CD4-positive, alpha-beta T cell treated with Interferon alpha-2 for 1 hour (primary cell): ENCODE measurements around the gene ASTL.
"Not testable (repeated sequence)": the region's sequence is repeated elsewhere in the genome, so short reads cannot be mapped to it uniquely, and the experiment has no call there.

ENCODE experiments used
- DNase-seq, 2 donors: peaks; one replicate each; pipeline ENCODE4 v3.0.0-alpha.2; 2020 to 2022

The ASTL gene

DNA sequence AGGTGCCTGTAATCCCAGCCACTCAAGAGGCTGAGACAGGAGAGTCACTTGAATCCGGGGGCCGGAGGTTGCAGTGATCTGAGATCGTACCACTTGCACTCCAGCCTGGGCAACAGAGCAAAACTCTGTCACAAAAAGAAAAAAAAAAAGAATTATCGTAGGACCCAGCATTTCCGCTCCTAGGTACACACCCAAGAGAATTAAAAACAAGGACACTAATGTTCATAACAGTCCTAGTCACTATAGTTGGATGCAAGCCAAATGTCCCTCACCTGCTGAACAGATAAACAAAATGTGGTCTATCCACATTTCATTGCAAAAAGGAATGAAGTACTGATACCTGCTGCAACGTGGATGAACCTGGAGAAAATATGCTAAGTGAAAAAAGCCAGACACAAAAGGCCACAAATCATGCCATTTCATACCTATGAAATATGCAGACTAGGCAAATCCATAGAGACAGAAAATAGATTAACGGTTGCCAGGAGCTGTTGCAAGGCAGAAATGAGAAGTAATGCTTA is 43.1 kb downstream of the ASTL start:
- DNase-seq: no peak

- no peak for DNase-seq
These were observed 44.8 kb downstream of the ASTL start for GRCh38 chr2:96093528-96093927.

DNA sequence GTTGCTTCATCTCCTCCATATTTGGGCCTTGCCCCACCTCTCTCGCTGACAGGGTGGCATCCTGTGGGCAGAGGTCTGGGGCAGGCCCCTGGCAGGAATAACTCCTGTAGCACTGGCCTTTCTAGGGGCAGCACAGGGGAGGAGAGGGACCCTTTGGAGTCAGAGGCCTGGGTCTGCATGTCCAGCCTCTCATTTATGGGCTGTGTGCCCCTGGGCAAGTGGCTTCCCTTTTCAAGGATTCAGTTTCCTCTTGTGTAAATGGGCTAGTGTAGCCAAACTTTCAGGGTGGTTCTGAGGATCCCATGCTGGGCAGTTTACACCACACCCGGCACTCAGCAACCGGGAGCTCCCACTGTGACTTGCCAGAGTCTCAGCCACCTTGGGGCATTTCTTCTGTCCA is 45.4 kb downstream of the ASTL start:
- no peak for DNase-seq

DNA sequence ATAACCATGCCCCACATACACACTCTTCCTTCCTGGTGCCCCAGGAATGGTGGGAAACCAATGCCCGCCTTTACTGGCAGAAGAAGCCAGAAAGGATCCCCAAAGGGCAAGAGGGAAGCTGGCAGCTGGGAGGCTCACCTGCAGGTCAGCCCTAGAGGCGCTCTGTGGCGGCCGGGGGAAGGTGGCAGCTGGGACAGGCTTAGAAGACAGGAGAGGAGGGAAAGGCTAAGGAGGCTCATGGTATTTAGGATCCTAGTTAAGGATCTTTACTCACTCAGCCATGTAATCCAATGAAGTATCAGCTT is 45.8 kb downstream of the ASTL start:
- DNase-seq: no peak

DNA sequence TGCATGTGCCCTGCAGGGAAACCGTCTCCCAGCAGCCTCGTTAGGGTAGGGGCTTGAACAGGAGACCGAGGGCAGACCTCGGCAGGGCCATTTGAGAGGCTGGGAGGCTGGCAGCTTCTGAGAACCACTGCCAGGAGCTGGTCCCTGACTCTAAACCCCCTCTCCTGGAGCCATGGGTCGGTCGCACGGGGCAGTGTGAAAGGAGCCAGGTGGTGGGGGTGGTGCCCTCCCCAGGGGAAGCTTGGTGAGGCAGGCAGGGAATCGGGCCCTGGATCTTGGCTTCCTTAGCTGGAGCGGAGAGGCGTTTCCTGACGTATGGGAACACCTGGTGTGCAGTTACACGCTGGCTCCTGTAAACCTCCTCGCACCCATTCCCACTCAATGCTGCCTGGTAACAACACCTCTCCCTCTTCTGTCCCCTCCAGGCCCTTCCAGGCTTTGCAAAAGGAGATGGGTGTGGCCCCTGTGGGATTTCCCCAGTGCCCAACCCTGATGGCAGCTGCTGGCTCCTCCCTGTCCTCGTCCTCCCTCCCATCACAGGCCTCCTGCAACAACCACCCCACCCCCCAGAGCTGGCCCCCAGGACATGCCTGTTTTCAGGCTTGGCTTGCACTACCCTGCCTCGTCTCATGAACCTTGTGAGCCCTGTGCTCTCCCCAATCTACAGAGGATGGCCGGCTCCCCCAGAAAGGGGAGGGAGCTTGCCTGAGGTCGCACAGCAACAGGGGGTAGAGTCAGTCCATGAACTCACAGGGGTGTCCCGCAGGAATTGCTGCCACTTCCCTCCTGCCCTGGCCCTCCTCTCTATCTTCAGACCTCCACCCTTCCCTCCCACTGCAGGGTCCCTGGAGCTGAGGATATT is 46.4 kb downstream of the ASTL start:
- DNase-seq: no peak

DNA sequence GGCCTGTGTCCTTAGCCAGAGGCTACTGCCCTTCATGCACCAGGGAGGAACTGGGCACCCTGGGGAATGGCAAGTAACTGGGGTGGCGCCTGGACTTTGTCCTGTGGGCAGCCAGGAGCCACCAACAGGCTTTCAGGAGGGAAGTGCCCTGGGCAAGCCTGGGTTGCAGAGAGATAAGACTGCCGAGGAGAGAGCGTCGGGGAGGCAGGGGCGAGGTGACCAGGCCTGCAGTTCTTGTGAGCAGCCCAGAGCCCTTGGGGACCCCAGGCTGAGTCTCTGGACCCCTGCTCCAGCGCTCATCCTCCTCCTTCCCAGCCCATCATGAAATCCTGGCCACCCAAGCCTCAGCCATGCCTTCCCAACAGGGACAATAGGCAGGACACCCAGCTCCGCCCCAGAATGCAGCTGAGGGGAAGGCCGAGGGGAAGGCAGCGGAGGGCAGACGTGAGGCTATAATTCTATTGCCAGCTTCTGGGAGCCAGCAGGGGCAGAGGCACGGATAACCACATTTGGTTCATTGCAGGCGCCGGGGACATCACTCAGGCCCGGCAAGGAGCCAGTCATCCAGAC is 47.1 kb downstream of the ASTL start:
- no peak for DNase-seq

DNA sequence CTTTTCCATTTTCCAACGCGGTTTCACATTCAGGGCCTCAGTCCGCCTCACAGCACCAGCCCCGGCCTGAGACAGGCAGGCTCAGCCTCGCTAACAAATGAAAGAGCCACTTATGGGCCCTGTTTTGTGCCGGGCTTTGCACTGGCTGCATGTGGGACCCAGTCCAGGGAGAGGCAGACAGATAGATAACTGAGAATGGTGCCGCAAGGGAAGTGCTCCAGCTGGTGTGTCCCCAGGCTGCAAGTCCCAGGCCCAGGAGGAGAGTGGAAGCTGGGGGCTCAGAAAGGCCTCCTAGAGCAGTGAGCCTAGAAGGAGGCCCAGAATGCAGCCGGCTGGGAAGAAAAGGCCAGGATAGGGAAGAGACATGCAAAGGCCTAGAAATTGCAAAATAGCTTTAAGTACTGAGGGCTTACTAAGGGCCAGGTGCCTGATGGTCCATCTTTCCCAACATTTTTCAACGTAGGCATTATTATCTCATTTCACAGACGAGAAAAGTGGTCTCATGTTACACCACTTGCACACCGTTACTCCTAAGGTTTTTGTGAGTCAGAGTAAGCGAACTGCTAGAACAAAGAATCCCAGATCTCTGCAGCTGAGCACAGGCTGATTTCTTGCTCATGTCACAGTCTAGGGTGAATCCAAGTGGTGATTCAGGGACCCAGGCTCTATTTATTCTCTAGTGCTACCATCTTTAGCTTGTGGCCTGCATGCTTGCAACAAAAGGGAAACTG is 47.9 kb downstream of the ASTL start:
- no peak for DNase-seq

DNA sequence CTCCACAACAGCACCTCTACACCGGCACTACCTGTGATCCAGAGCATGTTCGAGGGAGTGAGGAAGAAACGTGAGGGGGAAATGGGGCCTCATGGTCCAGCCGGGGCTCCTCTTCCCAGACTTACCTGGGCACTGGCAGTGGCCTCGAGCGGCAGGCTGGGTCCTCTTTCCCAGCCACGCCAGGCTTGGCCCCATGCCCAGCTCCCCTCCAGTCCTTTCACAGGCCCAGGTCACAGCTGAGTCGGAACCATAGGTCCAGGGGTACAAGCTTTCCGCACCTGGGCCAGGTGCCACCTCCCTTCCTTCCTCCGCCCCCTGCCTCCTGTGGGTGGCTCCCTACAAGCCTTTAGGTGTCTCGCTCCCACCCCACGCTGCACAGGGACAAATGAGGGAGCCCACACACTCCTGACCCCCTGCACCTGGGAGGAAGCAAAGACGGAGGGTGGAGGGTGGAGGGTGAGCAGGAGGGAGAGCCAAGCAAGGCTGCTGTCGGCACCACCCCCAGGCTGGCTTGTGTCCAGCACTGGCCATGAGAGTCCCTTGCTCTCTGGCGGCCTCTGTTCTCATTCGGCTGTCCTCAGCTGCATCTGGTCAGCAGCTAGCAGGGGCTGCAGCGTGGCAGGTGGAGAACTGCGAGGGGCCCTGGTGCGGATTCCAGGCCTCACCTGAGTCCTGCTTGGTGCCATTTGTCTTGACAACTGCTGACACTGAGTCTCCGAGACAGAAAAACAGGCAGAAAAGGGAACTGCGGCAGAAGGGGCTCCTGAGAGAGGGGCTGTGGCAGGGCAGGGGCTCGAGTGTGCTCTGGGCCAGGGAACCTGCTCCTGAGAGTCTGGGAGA is 48.7 kb downstream of the ASTL start:
- no peak for DNase-seq

DNA sequence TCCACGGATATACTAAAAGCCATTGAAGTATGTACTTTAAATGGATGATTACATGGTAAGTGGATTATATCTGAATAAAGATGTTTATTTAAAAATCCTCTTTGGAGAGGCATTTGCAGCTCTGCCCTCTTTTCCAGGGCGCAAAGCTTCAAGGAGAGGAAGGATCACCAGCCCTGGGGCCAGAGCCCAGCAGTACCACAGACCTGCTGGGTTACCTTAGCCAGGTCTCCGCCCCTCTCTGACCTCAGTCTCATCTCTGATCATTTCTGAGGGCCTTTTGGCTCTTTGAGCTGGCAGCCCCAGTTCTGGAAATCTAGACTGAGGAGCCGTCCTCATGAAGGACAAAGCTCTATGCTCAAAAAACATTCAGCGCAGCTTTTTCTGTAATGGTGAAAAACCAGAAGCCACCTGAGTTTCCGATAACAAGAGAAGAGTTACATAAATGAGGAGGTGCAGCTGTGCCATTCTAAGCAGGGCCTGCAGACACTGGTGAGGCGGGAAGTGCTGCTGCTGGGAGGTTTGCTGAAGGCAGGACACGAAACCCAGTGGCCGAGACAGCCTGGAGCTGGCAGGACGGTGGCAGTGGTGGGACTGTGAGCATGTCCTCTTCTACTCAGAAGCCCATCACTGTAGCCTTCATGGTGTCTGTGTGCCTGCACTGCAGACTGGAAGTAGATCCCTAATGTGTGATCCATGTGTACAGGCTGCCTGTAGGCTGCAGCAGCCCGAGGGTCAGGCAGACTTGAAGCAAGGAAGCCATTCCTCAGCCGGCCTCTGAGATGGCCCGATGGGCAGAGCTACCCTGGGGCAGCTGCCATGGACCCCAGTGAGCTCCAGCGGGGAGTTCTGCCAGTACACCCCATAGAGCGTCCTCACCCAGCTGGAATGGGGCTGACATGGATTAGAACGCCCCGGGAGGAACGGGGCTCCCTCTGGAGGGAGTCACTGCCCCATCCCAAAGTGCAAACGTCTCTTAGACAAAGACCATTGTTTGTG is 49.7 kb downstream of the ASTL start:
- DNase-seq: no peak

DNA sequence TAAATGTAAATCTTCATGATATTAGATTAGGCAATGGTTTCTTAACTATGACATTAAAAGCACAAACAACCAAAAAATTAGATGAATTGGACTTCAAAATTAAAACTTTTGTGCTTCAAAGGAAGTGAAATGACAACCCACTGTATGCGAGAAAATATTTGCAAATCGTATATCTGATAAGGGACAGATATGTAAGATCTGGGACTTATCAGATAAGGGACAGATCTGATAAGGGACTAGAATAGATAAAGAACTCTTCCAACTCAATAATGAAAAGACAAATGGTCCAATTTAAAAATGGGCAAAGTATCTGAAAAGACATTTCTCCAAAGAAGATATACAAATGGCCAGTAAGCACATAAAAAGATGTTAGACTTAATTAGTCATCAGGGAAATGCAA is 51.2 kb downstream of the ASTL start:
- DNase-seq: no peak

GRCh38 chr2:96085541-96086355 is 52.6 kb downstream of the ASTL start:
- no peak for DNase-seq

DNA sequence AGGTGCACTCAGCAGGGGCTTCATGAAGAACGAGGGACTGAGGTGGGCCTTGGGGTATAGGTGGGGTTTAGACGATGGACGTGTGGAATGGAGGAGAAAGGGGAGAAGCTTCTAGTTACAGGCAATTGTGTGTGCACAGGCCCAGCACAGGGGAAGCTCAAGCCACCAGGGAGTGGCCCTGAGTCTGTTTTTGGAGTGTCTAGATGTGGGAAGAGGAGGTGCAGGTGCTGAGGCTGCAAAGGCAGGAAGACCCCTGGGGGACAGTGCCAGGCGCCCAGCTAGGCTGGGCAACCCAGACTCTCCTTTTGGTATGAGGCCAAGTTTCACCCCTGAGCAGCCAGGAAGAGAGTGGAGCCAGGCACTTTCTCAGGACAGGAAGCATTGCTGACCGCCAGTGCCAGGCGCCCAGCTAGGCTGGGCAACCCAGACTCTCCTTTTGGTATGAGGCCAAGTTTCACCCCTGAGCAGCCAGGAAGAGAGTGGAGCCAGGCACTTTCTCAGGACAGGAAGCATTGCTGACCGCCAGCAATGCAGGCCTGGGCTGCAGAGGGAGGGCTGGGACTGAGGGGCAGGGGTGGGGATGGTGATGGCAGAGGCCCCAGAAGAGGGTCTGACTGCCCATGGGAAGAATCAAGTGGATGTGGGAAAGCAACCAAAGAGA is 53.3 kb downstream of the ASTL start:
- not testable (repeated sequence) for DNase-seq

DNA sequence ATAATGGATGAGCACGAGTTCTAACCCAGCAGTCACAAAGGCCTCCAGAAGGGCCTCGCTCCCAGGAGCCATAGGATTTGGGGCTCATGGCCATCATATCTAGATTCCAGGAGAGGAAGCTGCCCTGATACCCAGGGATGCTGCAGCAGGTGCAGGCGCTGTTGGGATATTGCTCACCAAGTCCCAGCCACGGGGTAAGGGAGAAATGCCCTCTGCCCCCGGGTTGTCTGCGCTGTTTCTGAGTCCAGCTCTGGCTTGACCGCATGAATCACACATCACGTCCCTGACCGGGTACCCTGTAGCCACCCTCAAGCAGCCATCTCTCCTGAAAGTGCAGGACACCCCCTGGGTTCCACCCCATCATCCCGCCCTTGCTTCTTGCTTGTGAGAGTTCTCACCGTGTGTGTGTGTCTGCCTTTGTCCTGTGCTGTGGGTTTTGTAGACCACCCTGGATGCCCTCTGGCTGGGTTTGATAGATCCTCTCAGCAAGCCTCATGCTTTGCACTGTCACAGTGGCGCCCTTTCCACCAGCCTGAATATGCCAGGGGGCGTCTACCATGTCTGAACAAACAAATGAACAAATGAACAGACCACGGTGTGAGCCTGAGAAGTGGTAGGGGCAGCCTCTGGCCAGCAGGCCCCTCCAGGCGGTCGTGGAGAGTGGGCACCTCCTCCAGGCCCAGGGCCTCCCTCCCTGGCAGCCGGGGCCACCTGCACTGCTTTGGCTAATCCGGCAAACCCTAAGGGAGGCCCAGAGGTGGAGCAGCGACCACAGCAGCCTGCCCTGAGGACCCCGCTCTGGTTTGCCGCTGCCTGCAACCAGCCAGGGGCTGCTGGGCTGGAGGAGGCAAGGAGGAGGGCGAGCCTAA is 54.1 kb downstream of the ASTL start:
- no peak for DNase-seq

DNA sequence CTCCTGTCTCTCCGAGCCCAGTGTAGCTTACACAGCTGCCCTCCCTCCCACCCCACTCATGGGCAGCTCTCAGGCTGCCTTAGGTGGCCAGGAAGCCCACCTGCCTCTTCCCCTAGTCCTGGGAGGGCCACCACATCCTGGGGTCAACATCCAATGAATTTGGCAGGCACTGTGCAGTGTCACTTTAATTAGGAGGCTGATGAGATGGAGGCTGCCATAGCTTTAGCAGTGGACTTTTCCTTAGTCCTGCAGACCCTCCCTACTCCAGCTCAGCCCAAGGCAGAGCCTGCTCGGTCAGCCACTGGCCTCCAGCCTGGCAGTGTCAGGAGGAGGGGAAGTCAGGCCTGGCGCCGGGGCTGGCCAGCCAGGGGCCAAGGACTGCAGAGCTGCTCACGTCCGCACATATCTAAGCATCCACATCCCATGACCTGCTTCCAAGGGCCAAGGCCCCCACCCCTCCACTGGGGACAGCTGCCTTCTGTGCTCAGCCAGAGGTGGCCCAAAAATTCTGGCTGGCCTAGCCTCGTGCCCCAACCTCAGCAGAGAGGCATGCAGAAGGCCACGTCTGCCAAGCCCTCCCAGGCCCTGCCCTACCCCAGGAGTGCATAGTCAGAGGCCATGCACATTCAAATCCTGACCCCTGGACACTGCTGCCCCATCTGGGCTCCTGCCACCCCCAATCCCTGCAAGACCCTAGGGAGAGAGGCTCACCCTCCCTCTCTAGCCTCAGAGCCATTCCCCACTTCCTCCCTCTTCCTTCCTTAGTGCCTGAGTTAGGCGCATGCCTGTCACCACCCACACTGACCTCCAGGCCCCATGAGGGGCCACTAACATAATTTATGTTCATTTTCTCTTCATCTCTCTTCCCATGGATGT is 55.0 kb downstream of the ASTL start:
- no peak for DNase-seq

DNA sequence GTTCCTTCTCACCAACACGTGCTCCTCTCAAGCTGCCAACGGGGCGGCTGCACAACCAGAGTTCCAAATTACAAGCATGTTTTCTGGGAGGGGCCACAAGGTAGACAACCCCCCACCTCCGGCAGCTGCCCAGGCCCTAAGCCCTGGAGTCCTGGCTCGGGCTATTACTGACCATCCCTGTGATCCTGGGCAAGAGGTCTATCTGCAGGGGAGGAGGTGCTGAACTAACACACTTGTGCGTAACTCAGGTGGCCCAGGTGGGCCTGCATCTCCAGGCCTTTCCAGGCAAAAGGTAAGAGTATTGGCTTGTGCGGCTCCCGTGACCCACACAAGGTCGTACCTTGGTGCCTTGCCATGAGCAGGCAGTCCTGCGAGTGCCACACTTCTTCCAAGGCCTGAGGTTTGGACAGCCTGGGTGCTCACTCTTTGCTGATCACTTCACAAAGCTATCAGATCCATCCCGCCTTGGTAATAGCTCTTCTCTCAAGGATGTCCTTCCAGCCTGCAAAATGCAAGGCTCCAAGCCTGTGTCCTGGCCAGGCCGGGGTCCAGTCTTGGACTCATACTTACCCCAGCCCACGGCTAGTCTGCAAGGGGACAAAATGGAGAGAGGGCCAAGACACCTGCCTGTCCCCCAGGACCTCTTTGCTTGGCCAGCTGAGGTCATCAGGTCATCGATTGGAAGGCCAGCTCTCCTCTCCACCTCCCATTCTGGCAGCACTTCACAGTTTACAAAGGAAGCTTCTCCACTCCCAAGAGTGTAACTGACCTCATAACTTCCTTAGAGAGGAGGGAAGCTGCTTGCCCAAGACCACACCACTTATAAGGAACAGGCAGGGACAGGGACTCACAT is 55.9 kb downstream of the ASTL start:
- DNase-seq: no peak

- DNase-seq: no peak
These were observed 57.3 kb downstream of the ASTL start for GRCh38 chr2:96081042-96081441.

- DNase-seq: no peak
These were observed 63.0 kb downstream of the ASTL start for GRCh38 chr2:96075199-96075771.
